ENCODE results near the gene SLC2A3. TPM values are rescaled to one million over a fixed set of nuclear protein-coding genes. Genes with fewer than 3 reads are reported as not detected.
"Not testable (repeated sequence)": the region's sequence is repeated elsewhere in the genome, so short reads cannot be mapped to it uniquely, and the experiment has no call there.

SLC2A3 gene
- total RNA-seq, 2 experiments from 2014 or later: 310 to 315 TPM

- DNase-seq; POLR2A ChIA-PET; H3K4me1 Mint-ChIP-seq (ENCODE audit: low read depth); H3K36me3 Mint-ChIP-seq; H3K9me3 Mint-ChIP-seq; H3K27me3 Mint-ChIP-seq; intact Hi-C loops (cut with micrococcal nuclease); H3K27ac Mint-ChIP-seq; H3K4me3 Mint-ChIP-seq: not testable (repeated sequence)
- CTCF ChIA-PET: interaction anchor here (1.2 to 1.3 kb wide), 2 partner anchors 46 to 99 kb away, joined by 3 read pairs; no protein-coding TSS in a partner anchor
Measured at GRCh38 chr12:7905600-7906125, 30.3 kb downstream of the SLC2A3 start.

GRCh38 chr12:7905071-7905470 is 30.9 kb downstream of the SLC2A3 start:
- Mint-ChIP-seq H3K4me1 (ENCODE audit: low read depth) (no peaks in the 10 kb centered on the region), H3K36me3 (no peaks in the 10 kb centered on the region), H3K27me3 (no peaks in the 10 kb centered on the region), H3K27ac (no peak overlapping the region), H3K4me3 (no peak overlapping the region), H3K9me3 (no peaks in the 10 kb centered on the region)
- ChIA-PET POLR2A (no interaction called here), CTCF (interaction anchor here (0.6 to 1.3 kb wide), 3 partner anchors 46 to 1046 kb away, joined by 3 read pairs; no protein-coding TSS in a partner anchor)
- intact Hi-C loops (cut with micrococcal nuclease): no loop called here
- DNase-seq: no peak

GRCh38 chr12:7902416-7902815 is 33.6 kb downstream of the SLC2A3 start:
- H3K4me1 Mint-ChIP-seq (ENCODE audit: low read depth); H3K27ac Mint-ChIP-seq; CTCF ChIA-PET; POLR2A ChIA-PET; H3K36me3 Mint-ChIP-seq; intact Hi-C loops (cut with micrococcal nuclease); H3K9me3 Mint-ChIP-seq; H3K4me3 Mint-ChIP-seq; DNase-seq; H3K27me3 Mint-ChIP-seq: not testable (repeated sequence)

- POLR2A ChIA-PET: interaction anchor here (0.8 kb wide), 1 partner anchor 16 kb away, joined by 3 read pairs; no protein-coding TSS in a partner anchor
- no peak overlapping the region for H3K4me3 Mint-ChIP-seq
Measured at GRCh38 chr12:7899755-7900154, 36.2 kb downstream of the SLC2A3 start.

GRCh38 chr12:7896726-7897125 is 39.3 kb downstream of the SLC2A3 start:
- H3K36me3 Mint-ChIP-seq; H3K27ac Mint-ChIP-seq; DNase-seq; POLR2A ChIA-PET; H3K9me3 Mint-ChIP-seq; H3K4me1 Mint-ChIP-seq (ENCODE audit: low read depth); H3K4me3 Mint-ChIP-seq; intact Hi-C loops (cut with micrococcal nuclease); H3K27me3 Mint-ChIP-seq: not testable (repeated sequence)
- CTCF ChIA-PET: interaction anchor here (0.6 kb wide), 1 partner anchor 12 kb away, joined by 3 read pairs; no protein-coding TSS in a partner anchor

More at GRCh38 chr12:7899755-7900154, 36.2 kb downstream of the SLC2A3 start:
- no peak for DNase-seq
- intact Hi-C loops (cut with micrococcal nuclease): no loop called here
- Mint-ChIP-seq H3K9me3 (no peaks in the 10 kb centered on the region), H3K27me3 (no peaks in the 10 kb centered on the region), H3K36me3 (no peaks in the 10 kb centered on the region), H3K27ac (no peak overlapping the region), H3K4me1 (ENCODE audit: low read depth) (no peaks in the 10 kb centered on the region)
- CTCF ChIA-PET: no interaction called here

- Mint-ChIP-seq H3K27ac (no peak overlapping the region), H3K36me3 (no peaks in the 10 kb centered on the region), H3K27me3 (peaks cover 2% of the 10 kb centered on the region), H3K9me3 (no peaks in the 10 kb centered on the region), H3K4me1 (ENCODE audit: low read depth) (no peaks in the 10 kb centered on the region), H3K4me3 (no peak overlapping the region)
- intact Hi-C loops (cut with micrococcal nuclease): no loop called here
- ChIA-PET CTCF (no interaction called here), POLR2A (no interaction called here)
- no peak for DNase-seq
Measured at GRCh38 chr12:7892186-7892980, 43.6 kb downstream of the SLC2A3 start.

GRCh38 chr12:7884689-7885088 is 51.3 kb downstream of the SLC2A3 start:
- Mint-ChIP-seq H3K4me1 (ENCODE audit: low read depth) (no peaks in the 10 kb centered on the region), H3K27me3 (no peaks in the 10 kb centered on the region), H3K4me3 (no peak overlapping the region), H3K27ac (no peak overlapping the region), H3K36me3 (no peaks in the 10 kb centered on the region), H3K9me3 (no peaks in the 10 kb centered on the region)
- intact Hi-C loops (cut with micrococcal nuclease): no loop called here
- CTCF ChIA-PET: interaction anchor here (0.6 kb wide), 1 partner anchor 12 kb away, joined by 3 read pairs; no protein-coding TSS in a partner anchor
- POLR2A ChIA-PET: no interaction called here
- DNase-seq: no peak

- CTCF ChIA-PET; H3K27me3 Mint-ChIP-seq; DNase-seq; H3K4me3 Mint-ChIP-seq; H3K27ac Mint-ChIP-seq; POLR2A ChIA-PET; H3K9me3 Mint-ChIP-seq; intact Hi-C loops (cut with micrococcal nuclease); H3K4me1 Mint-ChIP-seq (ENCODE audit: low read depth); H3K36me3 Mint-ChIP-seq: not testable (repeated sequence)
Measured at GRCh38 chr12:7881736-7882120, 54.3 kb downstream of the SLC2A3 start.

GRCh38 chr12:7880952-7881735 is 54.8 kb downstream of the SLC2A3 start:
- H3K4me3 Mint-ChIP-seq; intact Hi-C loops (cut with micrococcal nuclease); H3K27me3 Mint-ChIP-seq; DNase-seq; CTCF ChIA-PET; H3K27ac Mint-ChIP-seq; H3K4me1 Mint-ChIP-seq (ENCODE audit: low read depth); H3K36me3 Mint-ChIP-seq; H3K9me3 Mint-ChIP-seq: not testable (repeated sequence)
- POLR2A ChIA-PET: interaction anchor here (0.6 kb wide), 1 partner anchor 38 kb away, joined by 5 read pairs; no protein-coding TSS in a partner anchor

- no peak overlapping the region for H3K4me3 Mint-ChIP-seq
- H3K36me3 Mint-ChIP-seq: no peaks in the 10 kb centered on the region
- no peaks in the 10 kb centered on the region for H3K27me3 Mint-ChIP-seq
- DNase-seq: no peak
- H3K4me1 Mint-ChIP-seq (ENCODE audit: low read depth): no peaks in the 10 kb centered on the region
- POLR2A ChIA-PET: no interaction called here
- no peak overlapping the region for H3K27ac Mint-ChIP-seq
- H3K9me3 Mint-ChIP-seq: no peaks in the 10 kb centered on the region
- intact Hi-C loops (cut with micrococcal nuclease): no loop called here
- CTCF ChIA-PET: no interaction called here
Measured at GRCh38 chr12:7879246-7879645, 56.7 kb downstream of the SLC2A3 start.

- peaks cover 1% of the 10 kb centered on the region for H3K4me1 Mint-ChIP-seq (ENCODE audit: low read depth)
- ChIA-PET POLR2A (no interaction called here), CTCF (no interaction called here)
- no peak overlapping the region for H3K4me3 Mint-ChIP-seq
- H3K27me3 Mint-ChIP-seq: peaks cover 11% of the 10 kb centered on the region
- intact Hi-C loops (cut with micrococcal nuclease): no loop called here
- no peak for DNase-seq
- H3K27ac Mint-ChIP-seq: no peak overlapping the region
- H3K9me3 Mint-ChIP-seq: no peaks in the 10 kb centered on the region
- no peaks in the 10 kb centered on the region for H3K36me3 Mint-ChIP-seq
Measured at GRCh38 chr12:7877420-7877819, 58.6 kb downstream of the SLC2A3 start.

- no peak within 1 kb of the TSS for H3K4me3 Mint-ChIP-seq
- ChIA-PET POLR2A (no interaction called here), CTCF (no interaction called here)
- H3K36me3 Mint-ChIP-seq: no peaks in the 10 kb centered on the region
- no peak within 1 kb of the TSS for H3K27ac Mint-ChIP-seq
- H3K9me3 Mint-ChIP-seq: no peaks in the 10 kb centered on the region
- H3K27me3 Mint-ChIP-seq: peaks cover 22% of the 10 kb centered on the region
- H3K4me1 Mint-ChIP-seq (ENCODE audit: low read depth): peaks cover 2% of the 10 kb centered on the region
- intact Hi-C loops (cut with micrococcal nuclease): no loop called here
- DNase-seq: no peak
Measured at GRCh38 chr12:7872566-7873319, 63.2 kb downstream of the SLC2A3 start, which contains the start of gene SLC2A14. SLC2A14 (minus strand) TSS chr12:7872915; CDS start chr12:7869880, 3,035 bp downstream.

Measured in activated CD4-positive, alpha-beta memory T cell treated with anti-CD3 and anti-CD28 coated beads for 36 hours (primary cell).